ENCODE data around the gene ALDOA. TPM values are rescaled to one million over a fixed set of nuclear protein-coding genes. Genes with fewer than 3 reads are reported as not detected.
"Not testable (repeated sequence)": the region's sequence is repeated elsewhere in the genome, so short reads cannot be mapped to it uniquely, and the experiment has no call there.

Gene ALDOA
- total RNA-seq, 4 donors from 2014 or later, result 752 to 2,025 (median 1,174) TPM

DNA sequence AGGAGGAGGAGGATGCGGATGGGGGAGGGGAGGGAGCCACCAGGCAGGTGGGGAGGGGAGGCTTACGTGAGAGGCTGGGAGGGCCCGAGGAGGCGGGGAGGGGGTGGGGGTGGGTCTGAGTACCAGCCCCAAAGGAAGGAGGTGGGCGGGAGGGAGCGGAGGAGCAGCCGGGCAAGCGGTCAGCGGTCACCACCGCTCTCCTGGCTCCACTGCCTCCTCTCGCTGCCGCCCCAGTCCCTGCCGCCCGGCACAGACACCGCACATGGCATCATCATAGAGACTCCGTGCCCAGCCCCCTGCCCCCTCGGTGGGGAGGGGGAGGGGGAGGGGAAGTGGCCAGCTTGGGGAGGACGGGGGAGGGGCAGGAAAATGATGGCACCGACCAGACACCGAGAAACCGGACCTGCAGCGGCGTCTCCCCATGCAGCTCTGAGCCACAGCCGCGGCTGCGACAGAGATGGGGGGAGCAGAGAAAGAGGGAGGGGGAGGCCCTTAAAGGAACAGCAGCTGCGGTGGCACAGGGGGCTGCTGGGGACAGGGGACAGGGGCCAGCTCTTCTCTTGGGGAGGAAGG is 34.6 kb upstream of the ALDOA start, which contains the start of gene TLCD3B:
Gene TLCD3B (minus strand): TSS at position 431 of the 573 bp plus-strand sequence. CDS start 744 bp downstream, outside the sequence.
- Histone ChIP-seq H3K4me1 (peaks cover 0 to 5% of the 10 kb centered on the region in 2 donors), H3K9me3 (no peaks in the 10 kb centered on the region), H3K27me3 (peaks cover 15% of the 10 kb centered on the region), H3K4me3 (replicated peaks in 1 of 3) (no peak within 1 kb of the TSS), H3K27ac (no peak within 1 kb of the TSS), H3K36me3 (no peaks in the 10 kb centered on the region)
- 2% methylated on average over 21 to 27 of the region's 27 CpGs for WGBS, 2 donors
- no peak for TF ChIP-seq POLR2A (IDR thresholded peaks at IDR 0.05)
- TF ChIP-seq, protein P1, sequence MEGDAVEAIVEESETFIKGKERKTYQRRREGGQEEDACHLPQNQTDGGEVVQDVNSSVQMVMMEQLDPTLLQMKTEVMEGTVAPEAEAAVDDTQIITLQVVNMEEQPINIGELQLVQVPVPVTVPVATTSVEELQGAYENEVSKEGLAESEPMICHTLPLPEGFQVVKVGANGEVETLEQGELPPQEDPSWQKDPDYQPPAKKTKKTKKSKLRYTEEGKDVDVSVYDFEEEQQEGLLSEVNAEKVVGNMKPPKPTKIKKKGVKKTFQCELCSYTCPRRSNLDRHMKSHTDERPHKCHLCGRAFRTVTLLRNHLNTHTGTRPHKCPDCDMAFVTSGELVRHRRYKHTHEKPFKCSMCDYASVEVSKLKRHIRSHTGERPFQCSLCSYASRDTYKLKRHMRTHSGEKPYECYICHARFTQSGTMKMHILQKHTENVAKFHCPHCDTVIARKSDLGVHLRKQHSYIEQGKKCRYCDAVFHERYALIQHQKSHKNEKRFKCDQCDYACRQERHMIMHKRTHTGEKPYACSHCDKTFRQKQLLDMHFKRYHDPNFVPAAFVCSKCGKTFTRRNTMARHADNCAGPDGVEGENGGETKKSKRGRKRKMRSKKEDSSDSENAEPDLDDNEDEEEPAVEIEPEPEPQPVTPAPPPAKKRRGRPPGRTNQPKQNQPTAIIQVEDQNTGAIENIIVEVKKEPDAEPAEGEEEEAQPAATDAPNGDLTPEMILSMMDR (IDR thresholded peaks at IDR 0.05), result no peak
- intact Hi-C loops (cut with DNase I), result no loop called here
- DNase-seq, result no peak

DNA sequence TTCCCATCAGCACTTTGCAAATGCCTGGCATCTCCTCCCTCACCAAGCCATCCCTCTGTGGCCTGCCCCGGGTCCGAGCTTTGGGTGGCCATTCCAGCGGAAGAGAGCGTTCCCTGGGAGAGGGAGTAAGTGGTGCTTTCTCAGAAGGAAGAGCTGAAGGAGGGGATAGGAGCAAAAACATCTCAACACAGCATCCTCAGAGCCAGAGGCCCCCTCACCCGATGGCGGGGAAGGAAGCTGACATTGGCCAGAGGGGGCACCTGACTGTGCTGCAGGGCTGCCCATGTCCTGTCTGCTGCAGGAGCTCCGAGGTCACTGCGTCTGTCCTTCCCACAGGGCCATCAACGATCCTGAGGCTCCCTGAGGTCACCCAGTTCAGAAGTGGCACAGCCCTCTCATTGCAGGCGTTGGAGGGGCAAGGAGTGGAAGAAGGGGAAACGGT is 34.1 kb upstream of the ALDOA start:
- no peak overlapping the region for H3K4me3 ChIP-seq (replicated peaks in 1 of 3)
- no peak for DNase-seq
- 14 to 24% methylated on average over 7 of the region's 11 CpGs for WGBS, 2 donors
- H3K36me3 ChIP-seq, result no peaks in the 10 kb centered on the region
- TF ChIP-seq POLR2A (IDR thresholded peaks at IDR 0.05), result no peak
- TF ChIP-seq, protein P1 (IDR thresholded peaks at IDR 0.05), result no peak
- H3K27ac ChIP-seq, result no peak overlapping the region
- no peaks in the 10 kb centered on the region for H3K9me3 ChIP-seq
- intact Hi-C loops (cut with DNase I), result no loop called here
- peaks cover 0 to 5% of the 10 kb centered on the region in 2 donors for H3K4me1 ChIP-seq
- H3K27me3 ChIP-seq, result peaks cover 15% of the 10 kb centered on the region

DNA sequence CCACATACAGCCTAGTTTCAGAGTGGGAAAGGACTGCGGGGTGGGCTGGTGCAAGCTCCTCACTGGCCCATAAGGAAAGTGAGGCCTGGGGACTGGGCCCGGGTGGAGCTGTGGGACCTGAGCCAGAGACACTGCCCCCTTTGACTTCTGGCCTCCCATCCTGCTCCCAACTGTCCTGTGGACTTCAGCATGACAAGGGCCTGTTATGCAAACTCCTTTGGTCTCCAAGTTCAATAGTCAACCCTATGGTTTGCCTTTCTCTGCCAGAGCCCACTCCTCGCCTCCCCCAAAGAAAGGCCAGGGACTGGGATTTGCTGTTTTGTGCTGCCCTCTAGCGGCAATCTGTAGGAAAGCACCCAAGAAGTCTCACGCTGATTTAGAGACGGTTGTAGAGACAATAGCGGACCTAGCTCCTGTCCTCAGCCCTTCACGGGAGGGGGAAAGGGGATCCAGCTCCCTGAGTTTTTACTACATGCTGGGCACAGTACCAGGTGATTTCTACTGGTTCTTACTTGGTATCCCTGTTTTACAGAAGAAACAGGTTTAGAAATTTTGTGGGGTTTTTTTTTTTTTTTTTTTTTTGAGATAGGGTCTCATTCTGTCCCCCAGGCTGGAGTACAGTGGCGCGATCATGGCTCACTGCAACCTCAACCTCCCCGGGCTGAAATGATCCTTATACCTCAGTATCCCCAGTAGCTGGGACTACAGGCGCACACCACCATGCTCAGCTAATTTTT is 33.3 kb upstream of the ALDOA start:
- Histone ChIP-seq H3K9me3 (no peaks in the 10 kb centered on the region), H3K36me3 (no peaks in the 10 kb centered on the region), H3K4me3 (replicated peaks in 1 of 3) (no peak overlapping the region), H3K27ac (no peak overlapping the region), H3K4me1 (peaks cover 0 to 5% of the 10 kb centered on the region in 2 donors), H3K27me3 (peaks cover 15% of the 10 kb centered on the region)
- intact Hi-C loops (cut with DNase I), result no loop called here
- DNase-seq, result peak; percentile 56 to 57
- WGBS, 2 donors, result 22% methylated on average over 12 of the region's 12 CpGs
- TF ChIP-seq POLR2A (IDR thresholded peaks at IDR 0.05), result no peak
- TF ChIP-seq, protein P1 (IDR thresholded peaks at IDR 0.05), result peak; percentile 29 to 79 (median 62)

DNA sequence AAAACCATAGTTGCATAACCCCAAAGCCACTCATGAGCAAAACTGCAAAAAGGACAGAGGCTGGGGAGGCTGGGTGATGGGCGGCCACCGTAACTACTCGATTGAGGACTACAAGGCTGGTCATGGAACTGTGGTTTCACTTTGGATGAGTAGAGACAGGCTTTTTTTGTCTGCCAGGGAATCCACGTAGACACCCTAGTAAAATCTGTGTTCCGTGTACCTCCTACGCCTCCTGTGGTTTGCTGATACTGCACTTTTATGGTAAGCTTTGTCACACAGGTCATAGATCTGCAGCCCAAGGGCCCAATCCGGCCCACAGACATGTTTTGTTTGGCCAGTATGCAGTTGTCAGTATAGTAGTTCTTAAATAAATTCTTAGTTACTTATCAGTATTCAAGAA is 32.3 kb upstream of the ALDOA start:
- DNase-seq, result peak; percentile 28 to 51
- peaks cover 15% of the 10 kb centered on the region for H3K27me3 ChIP-seq
- no peaks in the 10 kb centered on the region for H3K36me3 ChIP-seq
- no peak overlapping the region for H3K4me3 ChIP-seq (replicated peaks in 1 of 3)
- H3K9me3 ChIP-seq, result no peaks in the 10 kb centered on the region
- intact Hi-C loops (cut with DNase I), result no loop called here
- TF ChIP-seq POLR2A (IDR thresholded peaks at IDR 0.05), result no peak
- TF ChIP-seq, protein P1 (IDR thresholded peaks at IDR 0.05), result peak in 1 of 6 experiments; percentile 2
- no peak overlapping the region for H3K27ac ChIP-seq
- H3K4me1 ChIP-seq, result peaks cover 0 to 5% of the 10 kb centered on the region in 2 donors
- WGBS, 2 donors, result 44 to 46% methylated on average over 7 of the region's 7 CpGs

DNA sequence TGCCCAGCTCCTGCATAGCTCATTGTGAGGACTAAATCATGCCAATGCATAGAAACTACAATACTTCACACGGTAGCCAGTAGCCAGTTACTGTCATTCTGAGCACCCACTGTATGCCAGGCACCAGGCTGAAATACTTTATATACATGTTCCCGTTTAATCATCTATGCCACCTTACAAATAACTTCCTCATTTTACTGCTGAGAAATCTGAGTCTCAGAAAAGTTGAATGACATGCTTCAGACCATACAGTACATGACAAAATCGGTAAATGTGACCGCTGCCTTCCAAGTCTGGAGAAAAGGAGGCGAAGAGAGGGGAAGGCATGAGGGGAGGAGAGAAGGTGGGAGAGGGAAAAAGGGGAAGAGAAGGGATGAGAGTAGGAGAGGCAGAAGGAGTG is 25.3 kb upstream of the ALDOA start:
- 64 to 81% methylated on average over 5 of the region's 5 CpGs for WGBS, 2 donors
- no peaks in the 10 kb centered on the region for H3K9me3 ChIP-seq
- H3K4me3 ChIP-seq (replicated peaks in 1 of 3), result no peak overlapping the region

DNA sequence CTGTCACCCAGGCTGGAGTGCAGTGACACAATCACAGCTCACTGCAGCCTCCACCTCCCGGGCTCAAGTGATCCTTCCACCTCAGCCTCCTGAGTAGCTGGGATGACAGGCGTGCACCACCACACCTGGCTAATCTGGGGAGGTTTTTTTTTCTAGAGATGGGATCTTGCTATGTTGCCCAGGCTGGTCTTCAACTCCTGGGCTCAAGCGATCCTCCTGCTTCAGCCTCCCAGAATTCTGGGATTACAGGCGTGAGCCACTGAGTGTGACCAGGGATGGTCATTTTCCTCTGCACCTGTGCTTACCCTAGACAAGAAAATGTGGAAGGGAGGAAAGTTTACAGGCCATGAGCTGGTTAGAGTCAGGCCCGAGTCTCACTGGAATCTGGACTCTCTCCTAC is 24.9 kb upstream of the ALDOA start:
- DNase-seq; H3K4me3 ChIP-seq (replicated peaks in 1 of 3); H3K4me1 ChIP-seq; H3K27me3 ChIP-seq; H3K27ac ChIP-seq; intact Hi-C loops (cut with DNase I); H3K36me3 ChIP-seq; H3K9me3 ChIP-seq: not testable (repeated sequence)
- 83 to 87% methylated on average over 5 of the region's 5 CpGs for WGBS, 2 donors

More for the DNA sequence above, 25.3 kb upstream of the ALDOA start:
- Histone ChIP-seq H3K36me3 (no peaks in the 10 kb centered on the region), H3K27me3 (no peaks in the 10 kb centered on the region), H3K27ac (no peak overlapping the region), H3K4me1 (no peaks in the 10 kb centered on the region)
- TF ChIP-seq, protein P1 (IDR thresholded peaks at IDR 0.05), result no peak
- no peak for TF ChIP-seq POLR2A (IDR thresholded peaks at IDR 0.05)
- intact Hi-C loops (cut with DNase I), result no loop called here
- DNase-seq, result no peak

Data from thyroid gland (tissue), 4 donors.